Glutamatergic neuron (in vitro differentiated cells): ENCODE measurements around the gene CREB3. TPM values are rescaled to one million over a fixed set of nuclear protein-coding genes. Genes with fewer than 3 reads are reported as not detected.

Source experiments
- DNase-seq: peaks from one replicate; pipeline ENCODE4 v3.0.0; 2022
- H3K27ac Mint-ChIP-seq: one replicate; pipeline ENCODE4 v1.8.0; 2020; ENCODE audit warnings: mild to moderate bottlenecking, mixed read lengths, inconsistent platforms; ENCODE audit not compliant: unreplicated experiment
- H3K27me3 Mint-ChIP-seq: one replicate; pipeline ENCODE4 v1.8.0; 2020; ENCODE audit warnings: mild to moderate bottlenecking, moderate library complexity, mixed read lengths, inconsistent platforms; ENCODE audit not compliant: unreplicated experiment
- H3K36me3 Mint-ChIP-seq: one replicate; pipeline ENCODE4 v1.8.0; 2020; ENCODE audit warnings: mild to moderate bottlenecking, mixed read lengths, inconsistent platforms; ENCODE audit not compliant: unreplicated experiment
- H3K4me1 Mint-ChIP-seq: one replicate; pipeline ENCODE4 v1.8.0; 2020; ENCODE audit warnings: mild to moderate bottlenecking, low read depth, mixed read lengths, inconsistent platforms; ENCODE audit not compliant: unreplicated experiment
- H3K4me3 Mint-ChIP-seq: one replicate; pipeline ENCODE4 v1.8.0; 2020; ENCODE audit warnings: mild to moderate bottlenecking, mixed read lengths, inconsistent platforms; ENCODE audit not compliant: unreplicated experiment
- H3K9me3 Mint-ChIP-seq: one replicate; pipeline ENCODE4 v1.8.0; 2020; ENCODE audit warnings: mild to moderate bottlenecking, moderate library complexity, mixed read lengths, inconsistent platforms; ENCODE audit not compliant: unreplicated experiment
- CTCF ChIP-seq: fragments of 200-600 bp; sonication (generic); IDR thresholded peaks from one replicate; pipeline ENCODE4 v1.5.0; 2021; ENCODE audit not compliant: partially characterized antibody, unreplicated experiment
- total RNA-seq: library from RNA; stranded (reverse); fragmentation: NEBNext Ultra II Directional; extraction: Animal tissue kit (Norgen Biotek cat#: 25700); gene quantifications from one replicate; pipeline ENCODE4 v1.2.1, GENCODE V29; 2021; ENCODE audit not compliant: unreplicated experiment

Gene CREB3
- total RNA-seq, 1 donor from 2014 or later: 32.0 TPM

- no peak overlapping the region for H3K4me3 Mint-ChIP-seq
- no peaks in the 10 kb centered on the region for H3K9me3 Mint-ChIP-seq
Measured at GRCh38 chr9:35700942-35701341, 31.5 kb upstream of the CREB3 start.

GRCh38 chr9:35702696-35703095 lies 29.8 kb upstream of the CREB3 start:
- no peak for TF ChIP-seq CTCF
- DNase-seq: no peak

More at GRCh38 chr9:35700942-35701341, 31.5 kb upstream of the CREB3 start:
- Mint-ChIP-seq H3K4me1 (no peaks in the 10 kb centered on the region), H3K36me3 (no peaks in the 10 kb centered on the region), H3K27me3 (peaks cover 2% of the 10 kb centered on the region), H3K27ac (no peak overlapping the region)
- no peak for TF ChIP-seq CTCF
- DNase-seq: no peak

DNA sequence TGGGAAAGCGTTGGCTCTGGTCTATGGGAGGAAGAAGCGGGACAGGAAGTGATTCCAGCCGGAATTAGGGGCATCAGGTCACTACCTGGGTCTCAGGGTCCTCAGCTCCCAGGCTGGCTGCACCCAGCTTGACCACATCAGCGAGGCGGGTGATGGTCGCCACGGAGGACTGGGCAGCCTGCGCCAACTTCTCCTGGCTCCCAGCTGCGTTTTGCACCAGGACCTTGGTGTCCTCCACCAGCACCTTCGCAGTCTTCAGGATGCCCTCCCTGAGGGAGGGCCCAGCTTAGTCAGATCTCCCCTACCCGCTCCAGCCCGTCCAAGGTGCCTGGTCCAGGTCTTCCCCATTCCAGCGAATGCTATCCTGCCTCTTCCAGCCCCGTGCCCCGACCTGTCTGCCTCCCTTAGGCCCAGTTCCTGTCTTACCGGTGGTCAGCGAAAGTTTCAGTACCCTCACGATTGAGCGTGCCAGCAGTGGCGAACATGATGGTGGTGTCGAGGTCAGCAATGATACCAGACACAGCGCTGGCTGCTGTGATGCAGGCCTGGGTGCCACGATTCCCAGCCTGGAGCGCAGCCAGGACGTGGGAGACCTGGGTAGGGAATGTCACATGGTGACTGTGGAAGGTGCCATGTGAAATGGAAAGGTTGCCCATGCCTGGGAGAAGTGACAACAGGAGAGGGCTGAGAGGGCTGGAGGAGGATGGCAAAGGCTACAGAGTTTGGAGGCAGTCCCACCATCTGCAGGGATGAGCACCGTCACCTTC lies 28.4 kb upstream of the CREB3 start:
- TF ChIP-seq CTCF: no peak
- peaks cover under 1% of the 10 kb centered on the region for H3K27me3 Mint-ChIP-seq
- no peaks in the 10 kb centered on the region for H3K9me3 Mint-ChIP-seq
- peaks cover 12% of the 10 kb centered on the region for H3K36me3 Mint-ChIP-seq
- no peak overlapping the region for H3K27ac Mint-ChIP-seq
- H3K4me1 Mint-ChIP-seq: no peaks in the 10 kb centered on the region
- no peak for DNase-seq
- H3K4me3 Mint-ChIP-seq: no peak overlapping the region

More at GRCh38 chr9:35702696-35703095, 29.8 kb upstream of the CREB3 start:
- no peaks in the 10 kb centered on the region for H3K9me3 Mint-ChIP-seq
- peaks cover 5% of the 10 kb centered on the region for H3K36me3 Mint-ChIP-seq
- no peak overlapping the region for H3K27ac Mint-ChIP-seq
- no peak overlapping the region for H3K4me3 Mint-ChIP-seq
- no peaks in the 10 kb centered on the region for H3K4me1 Mint-ChIP-seq
- H3K27me3 Mint-ChIP-seq: no peaks in the 10 kb centered on the region

GRCh38 chr9:35705372-35705771 lies 27.1 kb upstream of the CREB3 start:
- H3K4me1 Mint-ChIP-seq: no peaks in the 10 kb centered on the region
- no peak for TF ChIP-seq CTCF
- H3K4me3 Mint-ChIP-seq: no peak overlapping the region
- H3K36me3 Mint-ChIP-seq: peaks cover 12% of the 10 kb centered on the region
- peaks cover 2% of the 10 kb centered on the region for H3K27me3 Mint-ChIP-seq
- H3K27ac Mint-ChIP-seq: no peak overlapping the region
- no peak for DNase-seq
- no peaks in the 10 kb centered on the region for H3K9me3 Mint-ChIP-seq

DNA sequence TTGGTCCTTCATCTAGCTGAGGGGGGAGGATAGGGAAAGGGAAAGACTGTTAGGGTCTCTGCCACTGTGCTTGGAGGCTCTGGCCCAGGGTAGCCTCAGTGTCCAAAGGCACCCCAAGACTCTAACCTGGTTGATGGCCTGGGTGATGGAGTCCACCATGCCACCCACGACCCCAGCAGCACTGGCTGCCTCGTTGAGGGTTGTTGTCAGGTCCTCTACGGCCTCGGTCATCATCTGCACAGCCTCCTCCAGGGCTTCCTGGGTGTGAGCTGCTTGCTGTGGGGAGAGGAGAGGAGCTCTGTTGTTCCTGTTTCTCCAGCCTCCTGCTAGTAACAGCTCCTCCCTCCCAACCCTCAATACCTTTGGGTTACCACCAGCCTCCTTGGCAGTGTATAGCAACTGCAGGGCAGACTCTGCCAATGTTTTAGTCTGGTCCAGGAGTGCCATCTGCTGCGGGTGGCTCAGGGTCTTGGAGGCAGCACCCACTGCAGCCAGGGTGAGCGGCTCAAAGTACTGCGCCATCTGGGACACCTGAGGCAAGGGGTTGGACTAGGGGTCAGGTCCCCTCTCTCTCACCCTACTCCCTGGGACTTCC lies 26.5 kb upstream of the CREB3 start:
- no peak for DNase-seq
- no peaks in the 10 kb centered on the region for H3K4me1 Mint-ChIP-seq
- H3K27ac Mint-ChIP-seq: no peak overlapping the region
- no peak overlapping the region for H3K4me3 Mint-ChIP-seq
- no peak for TF ChIP-seq CTCF
- H3K36me3 Mint-ChIP-seq: peaks cover 12% of the 10 kb centered on the region
- H3K9me3 Mint-ChIP-seq: no peaks in the 10 kb centered on the region
- H3K27me3 Mint-ChIP-seq: peaks cover 2% of the 10 kb centered on the region
